HepG2 (cell line): Measurements from ENCODE around the gene PHB1.

ENCODE experiments used
- CTCF ChIP-seq: sonication (generic); formaldehyde crosslinking; IDR thresholded peaks from 2 replicates; pipeline ENCODE4 v1.5.0; 2020; ENCODE audit warnings: mild to moderate bottlenecking, missing genetic modification reagents, moderate library complexity
- GATAD2A ChIP-seq: IDR thresholded peaks from 2 replicates; pipeline ENCODE4 v1.6.1; 2016
- POLR2A ChIP-seq, 2 experiments: IDR thresholded peaks; 2 replicates each; pipeline ENCODE4 v1.6.1; 2011; ENCODE audit warnings: low read depth in 2 of 2, low read length in 2 of 2, mild to moderate bottlenecking in 1 of 2, moderate library complexity in 1 of 2; ENCODE audit not compliant: insufficient read depth in 1 of 2
- TF ChIP-seq, protein P1 (sequence below): sonication (generic); formaldehyde crosslinking; IDR thresholded peaks from 2 replicates; pipeline ENCODE4 v1.4.0; 2020; ENCODE audit warnings: low read depth, mild to moderate bottlenecking, missing genetic modification reagents

DNA sequence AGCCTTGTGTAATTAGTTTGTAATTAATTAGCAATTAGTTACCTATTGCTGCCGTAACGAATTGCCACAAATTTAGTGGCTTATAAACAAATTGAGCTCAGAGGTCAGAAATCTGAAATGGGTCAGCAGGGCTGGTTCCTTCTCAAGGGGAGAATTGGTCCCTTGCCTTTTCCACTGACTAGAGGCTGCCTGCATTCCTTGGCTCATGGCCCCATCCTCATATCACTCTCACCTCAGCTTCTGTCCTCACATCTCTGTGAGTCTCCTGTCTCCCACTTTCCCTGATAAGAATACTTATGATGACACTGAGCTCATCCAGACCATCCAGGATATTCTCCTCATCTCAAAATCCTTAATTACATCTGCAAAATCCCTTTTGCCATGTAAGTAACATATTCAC is 49.4 kb upstream of the PHB1 start:
- TF ChIP-seq, protein P1, sequence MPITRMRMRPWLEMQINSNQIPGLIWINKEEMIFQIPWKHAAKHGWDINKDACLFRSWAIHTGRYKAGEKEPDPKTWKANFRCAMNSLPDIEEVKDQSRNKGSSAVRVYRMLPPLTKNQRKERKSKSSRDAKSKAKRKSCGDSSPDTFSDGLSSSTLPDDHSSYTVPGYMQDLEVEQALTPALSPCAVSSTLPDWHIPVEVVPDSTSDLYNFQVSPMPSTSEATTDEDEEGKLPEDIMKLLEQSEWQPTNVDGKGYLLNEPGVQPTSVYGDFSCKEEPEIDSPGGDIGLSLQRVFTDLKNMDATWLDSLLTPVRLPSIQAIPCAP (CRISPR knock-in tag), result no peak
- TF ChIP-seq GATAD2A (CRISPR knock-in tag), result no peak
- no peak for TF ChIP-seq CTCF (CRISPR knock-in tag)
- no peak for TF ChIP-seq POLR2A (IDR thresholded peaks at IDR 0.05; ENCODE audit: insufficient read depth in 1 of 2, low read depth in 2 of 2, low read length in 2 of 2)
